HEK293T (cell line): Measurements from ENCODE around the gene SNX9.
"Not testable (repeated sequence)": the region's sequence is repeated elsewhere in the genome, so short reads cannot be mapped to it uniquely, and the experiment has no call there.

Experiments
- CTCF ChIA-PET: fragments of 350-600 bp; formaldehyde crosslinking; extraction: SDS; loops from one replicate; lab custom pipeline; 2021; ENCODE audit warnings: antibody characterized with exemption, inconsistent platforms; lab: Yijun Ruan, JAX
- POLR2A ChIA-PET: fragments of 350-600 bp; formaldehyde crosslinking; extraction: SDS; loops from one replicate; lab custom pipeline; 2020; ENCODE audit warnings: antibody characterized with exemption, inconsistent platforms; lab: Yijun Ruan, JAX
- DNase-seq: peaks from one replicate; pipeline ENCODE4 v3.0.0; 2012; ENCODE audit warnings: mixed read lengths; ENCODE audit errors: extremely low spot score
- ARNT ChIP-seq: fragments of 450-650 bp; IDR thresholded peaks from 2 replicates; pipeline ENCODE4 v1.6.1; 2017; ENCODE audit warnings: mild to moderate bottlenecking
- BHLHE40 ChIP-seq: fragments of 450-650 bp; IDR thresholded peaks from 2 replicates; pipeline ENCODE4 v1.6.1; 2016; ENCODE audit warnings: mild to moderate bottlenecking, moderate library complexity, borderline replicate concordance
- CTBP1 ChIP-seq: fragments of 450-650 bp; IDR thresholded peaks from 2 replicates; pipeline ENCODE4 v1.6.1; 2016; ENCODE audit warnings: borderline replicate concordance
- ELF4 ChIP-seq: fragments of 450-650 bp; IDR thresholded peaks from 2 replicates; pipeline ENCODE4 v1.6.1; 2017; ENCODE audit warnings: antibody characterized with exemption
- FOXA1 ChIP-seq: fragments of 450-650 bp; IDR thresholded peaks from 2 replicates; pipeline ENCODE4 v1.6.1; 2016; ENCODE audit warnings: mild to moderate bottlenecking
- FOXK2 ChIP-seq: fragments of 450-650 bp; IDR thresholded peaks from 2 replicates; pipeline ENCODE4 v1.6.1; 2016; ENCODE audit warnings: mild to moderate bottlenecking
- FOXM1 ChIP-seq: fragments of 450-650 bp; IDR thresholded peaks from 2 replicates; pipeline ENCODE4 v1.6.1; 2017; ENCODE audit warnings: mild to moderate bottlenecking, borderline replicate concordance
- HDGF ChIP-seq: fragments of 450-650 bp; IDR thresholded peaks from 2 replicates; pipeline ENCODE4 v1.6.1; 2017; ENCODE audit warnings: antibody characterized with exemption, borderline replicate concordance
- L3MBTL2 ChIP-seq: fragments of 450-650 bp; conservative IDR thresholded peaks from 2 replicates; pipeline ENCODE4 v1.6.1; 2016; ENCODE audit warnings: mild to moderate bottlenecking
- LEF1 ChIP-seq: fragments of 450-650 bp; IDR thresholded peaks from 2 replicates; pipeline ENCODE4 v1.6.1; 2017; ENCODE audit warnings: mild to moderate bottlenecking, borderline replicate concordance
- NFRKB ChIP-seq: fragments of 450-650 bp; IDR thresholded peaks from 2 replicates; pipeline ENCODE4 v1.6.1; 2016; ENCODE audit warnings: mild to moderate bottlenecking, moderate library complexity
- PKNOX1 ChIP-seq: fragments of 450-650 bp; IDR thresholded peaks from 2 replicates; pipeline ENCODE4 v1.6.1; 2016
- SP1 ChIP-seq: fragments of 450-650 bp; IDR thresholded peaks from 2 replicates; pipeline ENCODE4 v1.6.1; 2017
- SUZ12 ChIP-seq: fragments of 450-650 bp; IDR thresholded peaks from 2 replicates; pipeline ENCODE4 v1.6.1; 2016; ENCODE audit warnings: mild to moderate bottlenecking
- TARDBP ChIP-seq: fragments of 450-650 bp; IDR thresholded peaks from 2 replicates; pipeline ENCODE4 v1.6.1; 2016
- ZNF384 ChIP-seq: fragments of 450-650 bp; IDR thresholded peaks from 2 replicates; pipeline ENCODE4 v1.6.1; 2016

SNX9 gene

GRCh38 chr6:157895585-157895984 lies 72.5 kb downstream of the SNX9 start:
- CTCF ChIA-PET: no interaction called here
- TF ChIP-seq L3MBTL2: no peak
- no peak for TF ChIP-seq HDGF
- TF ChIP-seq ARNT: no peak
- no peak for TF ChIP-seq FOXM1
- TF ChIP-seq LEF1: no peak
- TF ChIP-seq NFRKB: no peak
- TF ChIP-seq TARDBP: no peak
- no peak for TF ChIP-seq PKNOX1
- TF ChIP-seq ELF4: no peak
- no peak for TF ChIP-seq CTBP1
- no peak for TF ChIP-seq SUZ12
- POLR2A ChIA-PET: no interaction called here
- no peak for DNase-seq

GRCh38 chr6:157896932-157897331 lies 73.9 kb downstream of the SNX9 start:
- CTCF ChIA-PET: no interaction called here
- POLR2A ChIA-PET: no interaction called here

DNA sequence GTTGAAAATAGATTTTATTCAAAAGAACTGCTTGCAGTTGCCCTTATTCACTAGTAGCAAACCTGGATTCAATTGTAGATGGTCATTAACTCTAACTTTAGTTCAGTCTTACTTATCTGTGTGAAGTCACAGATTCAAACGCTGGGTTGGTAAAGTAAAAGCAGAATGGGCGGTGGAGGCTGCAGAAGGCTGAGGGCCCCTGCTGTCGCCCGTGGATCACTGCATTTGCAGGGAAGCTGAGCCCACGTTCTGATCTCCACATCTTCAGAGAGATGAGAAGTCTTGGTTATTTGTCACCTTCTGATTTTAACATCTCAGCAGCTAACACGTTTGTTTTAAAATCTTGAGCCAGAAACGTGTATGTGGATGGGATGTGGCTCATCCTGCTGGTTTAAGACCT lies 75.1 kb downstream of the SNX9 start:
- POLR2A ChIA-PET: no interaction called here
- TF ChIP-seq SP1 (no peak), TARDBP (no peak), FOXM1 (no peak), ZNF384 (no peak)
- CTCF ChIA-PET: interaction anchor here (0.6 to 1.0 kb wide), 2 partner anchors 15 to 25 kb away, joined by 3 to 5 read pairs; no protein-coding TSS in a partner anchor
- DNase-seq: no peak

More at GRCh38 chr6:157896932-157897331, 73.9 kb downstream of the SNX9 start:
- DNase-seq: no peak
- TF ChIP-seq BHLHE40: no peak
- no peak for TF ChIP-seq PKNOX1
- no peak for TF ChIP-seq NFRKB
- TF ChIP-seq CTBP1: no peak
- no peak for TF ChIP-seq LEF1
- TF ChIP-seq ZNF384: no peak
- no peak for TF ChIP-seq ARNT

- TF ChIP-seq NFRKB (no peak), CTBP1 (no peak), ZNF384 (no peak), L3MBTL2 (no peak), ELF4 (no peak), TARDBP (no peak), SUZ12 (no peak), BHLHE40 (no peak), FOXM1 (no peak), HDGF (no peak), SP1 (no peak), PKNOX1 (no peak)
- CTCF ChIA-PET: interaction anchor here (1.0 kb wide), 1 partner anchor 25 kb away, joined by 5 read pairs; no protein-coding TSS in a partner anchor
- POLR2A ChIA-PET: no interaction called here
- no peak for DNase-seq
These were observed 75.6 kb downstream of the SNX9 start for GRCh38 chr6:157898640-157899039.

DNA sequence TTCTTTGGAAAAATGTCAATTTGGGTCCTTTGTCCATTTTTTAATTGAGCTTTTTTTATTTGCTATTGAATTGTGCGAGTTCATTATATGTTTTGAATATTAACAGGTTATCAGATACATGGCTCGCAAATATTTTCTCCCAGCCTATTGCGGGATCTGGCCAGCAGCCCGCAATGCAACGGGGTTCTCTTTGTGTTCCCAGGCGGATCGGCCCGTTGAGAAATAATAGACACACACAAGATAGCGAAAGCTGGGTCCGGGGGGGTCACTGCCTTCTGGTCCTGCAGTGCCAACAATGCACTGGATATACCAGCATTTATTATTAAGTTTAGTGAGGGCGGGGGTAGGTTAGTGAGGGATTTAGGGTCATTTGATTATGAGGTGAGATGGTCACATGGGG lies 77.2 kb downstream of the SNX9 start:
- DNase-seq, POLR2A ChIA-PET: not testable (repeated sequence)
- CTCF ChIA-PET: interaction anchor here (0.6 kb wide), 1 partner anchor 243 kb away, joined by 3 read pairs; no protein-coding TSS in a partner anchor

DNA sequence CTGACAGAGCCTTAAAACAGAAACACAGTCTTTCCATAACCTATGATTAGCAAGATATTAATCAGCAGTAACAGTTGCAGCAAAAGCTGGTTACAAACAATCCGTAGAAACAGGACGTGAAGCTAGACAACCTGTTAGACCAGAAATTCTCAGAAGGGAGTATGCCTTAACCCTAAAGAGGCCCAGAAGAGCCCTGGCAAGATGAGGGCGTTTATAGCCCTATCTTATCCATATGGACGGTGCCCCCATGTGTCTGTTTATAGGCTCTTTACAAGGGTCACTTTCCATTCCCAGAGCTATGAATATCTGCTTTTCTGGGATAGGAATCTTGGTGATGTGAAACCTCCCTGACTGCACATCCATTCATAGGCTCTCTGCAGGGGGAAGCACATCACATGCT lies 77.7 kb downstream of the SNX9 start:
- CTCF ChIA-PET: interaction anchor here (0.5 kb wide), 1 partner anchor 254 kb away, joined by 12 read pairs; no protein-coding TSS in a partner anchor
- DNase-seq: not testable (repeated sequence)

DNA sequence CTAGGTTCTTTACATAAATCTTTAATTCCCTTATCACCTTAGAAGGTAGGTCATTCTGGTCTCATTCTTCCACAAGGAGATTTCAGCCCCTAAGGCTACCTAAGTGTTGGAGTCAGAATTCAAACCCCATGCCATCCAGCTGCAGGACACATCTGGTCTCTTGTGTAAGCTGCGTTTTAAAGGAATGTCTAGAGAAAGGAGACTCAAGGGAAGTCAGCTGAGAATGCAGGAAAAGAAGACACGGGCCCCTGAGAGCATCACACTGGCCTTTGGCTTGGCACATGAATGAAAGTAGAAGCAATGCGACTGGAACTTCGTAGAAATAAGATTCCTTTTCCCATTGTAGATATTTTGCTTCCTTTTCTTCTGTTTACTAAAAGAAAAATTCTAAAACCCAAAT lies 82.0 kb downstream of the SNX9 start:
- no peak for DNase-seq
- TF ChIP-seq HDGF (no peak), TARDBP (no peak), PKNOX1 (no peak), ARNT (no peak), L3MBTL2 (no peak), ELF4 (no peak), ZNF384 (no peak), FOXA1 (no peak), FOXK2 (no peak), FOXM1 (no peak)
- POLR2A ChIA-PET: no interaction called here
- CTCF ChIA-PET: no interaction called here

More for the DNA sequence above, 77.7 kb downstream of the SNX9 start:
- POLR2A ChIA-PET: not testable (repeated sequence)
